NCI-H2081 treated with DMSO at 0.1 percent for 48 hours (cell line): Measurements from ENCODE around the gene PSMB2.

Source experiments
- DNase-seq: peaks from one replicate; lab custom pipeline; 2025; lab: John Stamatoyannopoulos, UW

The PSMB2 gene

GRCh38 chr1:35556484-35557117 lies 84.7 kb downstream of the PSMB2 start:
- no peak for DNase-seq

DNA sequence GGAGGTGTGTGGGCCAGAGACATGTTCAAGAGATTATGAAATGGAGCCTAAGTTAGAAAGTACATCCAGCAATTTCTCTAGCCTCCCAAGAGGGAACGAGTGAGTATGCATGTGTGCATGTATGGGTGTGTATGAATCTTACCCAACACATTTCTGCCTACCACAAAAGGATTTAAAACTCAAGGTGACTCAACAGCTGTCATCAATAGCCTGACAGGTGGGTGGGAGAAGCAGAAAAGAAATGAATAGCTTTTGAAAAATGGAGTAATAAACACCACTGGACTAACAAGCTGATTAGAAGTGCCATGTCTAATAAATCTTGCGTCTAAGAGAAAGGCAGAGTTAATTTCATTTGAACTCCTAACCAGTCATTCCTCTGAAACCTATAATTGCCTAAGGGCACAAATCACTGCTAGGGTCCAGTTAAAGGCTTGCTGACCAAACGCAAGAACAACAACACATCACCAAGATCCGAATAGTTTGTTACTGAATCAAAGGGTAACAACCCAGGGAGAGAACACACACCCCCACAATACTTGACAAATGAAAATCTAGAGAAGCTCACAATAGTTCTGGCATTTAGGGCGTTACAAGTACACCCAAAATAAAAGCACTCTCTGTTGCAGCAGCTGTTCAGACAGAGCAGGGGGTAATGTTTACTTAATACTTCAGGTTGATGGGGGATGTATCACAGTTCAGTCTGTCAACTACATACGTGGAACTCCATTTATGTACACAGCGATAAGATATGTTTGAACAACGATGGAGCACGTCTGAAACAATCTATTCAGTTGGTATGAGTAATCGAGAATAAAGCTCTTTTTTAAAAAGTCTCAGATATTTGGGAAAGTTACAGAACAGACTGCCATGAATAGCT lies 85.5 kb downstream of the PSMB2 start:
- DNase-seq = peak; percentile 97

DNA sequence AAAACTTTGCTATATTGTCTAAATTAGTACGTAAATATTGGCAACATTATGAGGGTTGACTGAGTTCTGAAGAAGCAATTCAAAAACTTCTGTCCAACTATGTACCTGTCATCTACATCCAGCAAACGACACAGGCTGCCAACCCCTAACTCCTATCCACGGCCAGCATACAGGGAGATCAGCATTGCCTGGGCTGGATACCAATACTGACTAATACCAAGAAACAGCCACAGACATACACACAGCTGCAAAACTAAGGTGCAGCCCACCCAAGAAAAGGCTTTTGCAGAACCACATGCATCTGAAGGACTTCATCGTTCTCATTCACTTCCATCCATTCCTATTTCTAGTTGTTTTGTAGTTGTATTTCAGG lies 86.1 kb downstream of the PSMB2 start:
- DNase-seq = no peak

DNA sequence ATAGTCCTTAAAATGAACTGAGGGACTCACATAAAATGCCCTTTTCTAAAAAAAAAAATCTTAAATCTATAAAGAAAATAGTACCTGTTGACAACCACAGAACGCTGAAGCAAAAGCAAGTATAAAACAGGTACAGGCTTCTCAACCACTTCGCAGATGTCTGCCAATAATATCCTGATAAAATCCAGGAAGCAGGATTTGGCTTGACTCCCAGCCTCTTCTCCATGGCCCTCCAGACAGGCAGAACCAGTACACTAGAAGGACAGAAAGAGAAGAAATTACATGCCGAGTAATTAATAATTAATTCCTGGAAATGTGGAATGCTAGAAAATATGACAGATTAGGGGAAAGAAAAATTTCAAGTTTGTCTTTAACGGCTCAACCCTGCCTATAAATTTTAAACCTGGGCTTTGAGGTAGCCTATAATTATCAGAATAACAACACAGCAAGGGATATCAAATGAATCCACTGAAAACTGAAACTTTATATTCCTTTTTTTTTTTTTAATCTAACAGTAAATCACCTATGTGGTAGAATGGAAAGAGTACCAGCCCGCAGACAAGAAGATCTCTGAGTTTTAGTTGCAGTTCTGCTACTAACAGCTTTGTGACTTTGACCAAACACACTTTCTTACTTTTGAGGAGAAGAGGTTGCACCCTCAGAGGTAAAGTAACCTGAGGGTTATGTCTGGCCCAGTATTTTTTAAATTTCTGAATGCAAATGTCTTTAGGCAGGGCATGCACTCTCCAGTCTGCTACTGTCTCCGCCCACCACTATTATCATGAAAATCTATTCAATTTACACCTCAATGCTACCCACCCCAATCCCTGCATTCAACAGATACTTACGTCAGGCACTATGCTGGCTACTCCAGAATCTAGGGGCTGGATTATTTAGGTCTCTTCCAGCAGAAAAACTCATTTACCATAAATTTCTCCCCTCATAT lies 86.8 kb downstream of the PSMB2 start:
- DNase-seq = no peak

DNA sequence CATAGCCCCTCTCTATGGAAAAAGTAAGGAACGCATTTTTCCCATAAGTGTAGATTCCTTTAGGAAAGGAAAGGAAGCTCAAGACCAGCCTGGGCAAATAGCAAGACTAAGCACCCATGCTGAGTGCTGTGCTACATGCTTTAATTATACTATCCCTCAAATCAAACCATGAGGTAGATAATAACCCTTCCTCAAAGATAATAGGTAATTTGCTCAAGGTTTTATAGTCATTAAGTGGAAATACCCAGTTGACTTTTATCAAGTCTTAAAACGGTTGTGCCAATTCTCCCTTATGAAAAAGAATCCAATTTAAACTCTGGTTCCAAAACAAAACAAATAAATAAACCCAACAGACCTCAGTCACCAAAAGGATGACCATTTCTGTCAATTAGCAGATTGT lies 87.5 kb downstream of the PSMB2 start:
- DNase-seq = no peak
